Measurements from ENCODE around the gene TNFRSF14. TPM values are rescaled to one million over a fixed set of nuclear protein-coding genes. Genes with fewer than 3 reads are reported as not detected.
"Not testable (repeated sequence)": the region's sequence is repeated elsewhere in the genome, so short reads cannot be mapped to it uniquely, and the experiment has no call there.

The TNFRSF14 gene
- total and polyA plus RNA-seq, 4 donors = 33.9 to 137 (median 72.4) TPM

GRCh38 chr1:2545754-2546514, 10.2 kb upstream of the TNFRSF14 start:
- WGBS, 2 donors = 8 to 9% methylated on average over 29 to 43 of the region's 43 CpGs
- peak overlapping the region in 1 of 2 donors; percentile 43 for H3K4me3 ChIP-seq (ENCODE audit: low read length in 2 of 2)
- intact Hi-C loops (cut with DNase I) = loop anchor here in 1 of 2 donors (1.0 to 10.0 kb wide), 3 partner anchors 40 to 351 kb away; partner anchors contain the start of genes FAAP20 and PRXL2B
- ATAC-seq (ENCODE audit: low FRiP score) = peak; percentile 77
- no peaks in the 10 kb centered on the region for H3K4me1 ChIP-seq (ENCODE audit: control insufficient read depth in 1 of 2, insufficient read depth in 2 of 2, low read length in 2 of 2)
- no peaks in the 10 kb centered on the region for H3K9me3 ChIP-seq (ENCODE audit: control insufficient read depth, low read length)
- no peak overlapping the region for H3K27ac ChIP-seq (ENCODE audit: low read depth in 1 of 2, low read length in 2 of 2)
- no peaks in the 10 kb centered on the region for H3K27me3 ChIP-seq (ENCODE audit: control insufficient read depth in 1 of 2, insufficient read depth in 2 of 2, low read length in 1 of 2)
- no peaks in the 10 kb centered on the region for H3K36me3 ChIP-seq (ENCODE audit: control insufficient read depth in 1 of 2, insufficient read depth in 2 of 2, low read length in 1 of 2)
- DNase-seq = peak; percentile 93 to 94

- WGBS, 2 donors = 2% methylated on average over 37 to 52 of the region's 52 CpGs
- no peaks in the 10 kb centered on the region for H3K36me3 ChIP-seq (ENCODE audit: control insufficient read depth in 1 of 2, insufficient read depth in 2 of 2, low read length in 1 of 2)
- ATAC-seq (ENCODE audit: low FRiP score) = peak; percentile 80
- H3K27ac ChIP-seq (ENCODE audit: low read depth in 1 of 2, low read length in 2 of 2) = no peak overlapping the region
- H3K9me3 ChIP-seq (ENCODE audit: control insufficient read depth, low read length) = no peaks in the 10 kb centered on the region
- no peaks in the 10 kb centered on the region for H3K4me1 ChIP-seq (ENCODE audit: control insufficient read depth in 1 of 2, insufficient read depth in 2 of 2, low read length in 2 of 2)
- peak; percentile 90 to 93 for DNase-seq
- H3K27me3 ChIP-seq (ENCODE audit: control insufficient read depth in 1 of 2, insufficient read depth in 2 of 2, low read length in 1 of 2) = no peaks in the 10 kb centered on the region
- peak overlapping the region; percentile 3 to 43 for H3K4me3 ChIP-seq (ENCODE audit: low read length in 2 of 2)
- intact Hi-C loops (cut with DNase I) = loop anchor here in 1 of 2 donors (1.0 to 10.0 kb wide), 3 partner anchors 40 to 352 kb away; partner anchors contain the start of genes FAAP20 and PRXL2B
These were observed 9.5 kb upstream of the TNFRSF14 start for GRCh38 chr1:2546515-2547209.

GRCh38 chr1:2547210-2548067, 8.7 kb upstream of the TNFRSF14 start:
- Histone ChIP-seq H3K4me1 (ENCODE audit: control insufficient read depth in 1 of 2, insufficient read depth in 2 of 2, low read length in 2 of 2) (no peaks in the 10 kb centered on the region), H3K36me3 (ENCODE audit: control insufficient read depth in 1 of 2, insufficient read depth in 2 of 2, low read length in 1 of 2) (no peaks in the 10 kb centered on the region), H3K4me3 (ENCODE audit: low read length in 2 of 2) (no peak overlapping the region), H3K27me3 (ENCODE audit: control insufficient read depth in 1 of 2, insufficient read depth in 2 of 2, low read length in 1 of 2) (no peaks in the 10 kb centered on the region), H3K27ac (ENCODE audit: low read depth in 1 of 2, low read length in 2 of 2) (no peak overlapping the region), H3K9me3 (ENCODE audit: control insufficient read depth, low read length) (no peaks in the 10 kb centered on the region)
- no peak for DNase-seq
- WGBS, 2 donors = 30 to 32% methylated on average over 27 of the region's 27 CpGs
- no peak for ATAC-seq (ENCODE audit: low FRiP score)
- intact Hi-C loops (cut with DNase I) = loop anchor here (1.0 to 10.0 kb wide), 4 partner anchors 97 to 353 kb away; partner anchors contain the start of gene FAAP20 (in 1 of the 2)

GRCh38 chr1:2548068-2548589, 8.0 kb upstream of the TNFRSF14 start:
- H3K27me3 ChIP-seq (ENCODE audit: control insufficient read depth in 1 of 2, insufficient read depth in 2 of 2, low read length in 1 of 2) = no peaks in the 10 kb centered on the region
- peak overlapping the region; percentile 6 to 79 for H3K27ac ChIP-seq (ENCODE audit: low read depth in 1 of 2, low read length in 2 of 2)
- H3K9me3 ChIP-seq (ENCODE audit: control insufficient read depth, low read length) = no peaks in the 10 kb centered on the region
- DNase-seq (peak; percentile 89 to 92), ATAC-seq (ENCODE audit: low FRiP score) (peak; percentile 78)
- no peak overlapping the region for H3K4me3 ChIP-seq (ENCODE audit: low read length in 2 of 2)
- H3K4me1 ChIP-seq (ENCODE audit: control insufficient read depth in 1 of 2, insufficient read depth in 2 of 2, low read length in 2 of 2) = no peaks in the 10 kb centered on the region
- WGBS, 2 donors = 6 to 9% methylated on average over 17 of the region's 17 CpGs
- no peaks in the 10 kb centered on the region for H3K36me3 ChIP-seq (ENCODE audit: control insufficient read depth in 1 of 2, insufficient read depth in 2 of 2, low read length in 1 of 2)
- intact Hi-C loops (cut with DNase I) = loop anchor here (1.0 to 10.0 kb wide), 4 partner anchors 97 to 353 kb away; partner anchors contain the start of gene FAAP20 (in 1 of the 2)

- H3K9me3 ChIP-seq (ENCODE audit: control insufficient read depth, low read length); H3K4me3 ChIP-seq (ENCODE audit: low read length in 2 of 2); H3K27me3 ChIP-seq (ENCODE audit: control insufficient read depth in 1 of 2, insufficient read depth in 2 of 2, low read length in 1 of 2); H3K4me1 ChIP-seq (ENCODE audit: control insufficient read depth in 1 of 2, insufficient read depth in 2 of 2, low read length in 2 of 2); H3K36me3 ChIP-seq (ENCODE audit: control insufficient read depth in 1 of 2, insufficient read depth in 2 of 2, low read length in 1 of 2); ATAC-seq (ENCODE audit: low FRiP score); DNase-seq: not testable (repeated sequence)
- 91 to 94% methylated on average over 23 to 26 of the region's 28 CpGs for WGBS, 2 donors
- peak overlapping the region; percentile 30 to 95 for H3K27ac ChIP-seq (ENCODE audit: low read depth in 1 of 2, low read length in 2 of 2)
- intact Hi-C loops (cut with DNase I) = loop anchor here (2.0 to 10.0 kb wide), 3 partner anchors 95 to 355 kb away; partner anchors contain the start of gene FAAP20 (in 1 of the 2)
These were observed 6.7 kb upstream of the TNFRSF14 start for GRCh38 chr1:2549367-2550029.

GRCh38 chr1:2550309-2550861, 5.8 kb upstream of the TNFRSF14 start:
- DNase-seq; intact Hi-C loops (cut with DNase I); H3K27ac ChIP-seq (ENCODE audit: low read depth in 1 of 2, low read length in 2 of 2); H3K36me3 ChIP-seq (ENCODE audit: control insufficient read depth in 1 of 2, insufficient read depth in 2 of 2, low read length in 1 of 2); ATAC-seq (ENCODE audit: low FRiP score); H3K4me1 ChIP-seq (ENCODE audit: control insufficient read depth in 1 of 2, insufficient read depth in 2 of 2, low read length in 2 of 2); H3K27me3 ChIP-seq (ENCODE audit: control insufficient read depth in 1 of 2, insufficient read depth in 2 of 2, low read length in 1 of 2); H3K9me3 ChIP-seq (ENCODE audit: control insufficient read depth, low read length); H3K4me3 ChIP-seq (ENCODE audit: low read length in 2 of 2): not testable (repeated sequence)
- 77 to 78% methylated on average over 8 to 12 of the region's 12 CpGs for WGBS, 2 donors

- intact Hi-C loops (cut with DNase I); DNase-seq; H3K9me3 ChIP-seq (ENCODE audit: control insufficient read depth, low read length); H3K4me1 ChIP-seq (ENCODE audit: control insufficient read depth in 1 of 2, insufficient read depth in 2 of 2, low read length in 2 of 2); H3K4me3 ChIP-seq (ENCODE audit: low read length in 2 of 2); H3K27me3 ChIP-seq (ENCODE audit: control insufficient read depth in 1 of 2, insufficient read depth in 2 of 2, low read length in 1 of 2); H3K36me3 ChIP-seq (ENCODE audit: control insufficient read depth in 1 of 2, insufficient read depth in 2 of 2, low read length in 1 of 2); ATAC-seq (ENCODE audit: low FRiP score); H3K27ac ChIP-seq (ENCODE audit: low read depth in 1 of 2, low read length in 2 of 2): not testable (repeated sequence)
- 86 to 89% methylated on average over 9 of the region's 9 CpGs for WGBS, 2 donors
These were observed 4.6 kb upstream of the TNFRSF14 start for GRCh38 chr1:2551544-2551943.
